GM12864 (cell line): Measurements from ENCODE around the gene SPACA7.

Source experiments
- DNase-seq: peaks from one replicate; pipeline ENCODE4 v3.0.0-alpha.2; 2011; ENCODE audit warnings: low read depth
- H3K4me3 ChIP-seq: 2 replicates; pipeline ENCODE4 v1.5.1; 2011; ENCODE audit warnings: mild to moderate bottlenecking, low read depth, low read length, control low read depth
- CTCF ChIP-seq: IDR thresholded peaks from 2 replicates; pipeline ENCODE4 v1.5.1; 2011; ENCODE audit warnings: low read depth, mild to moderate bottlenecking, moderate library complexity, low read length, control low read depth, inconsistent platforms; ENCODE audit errors: missing control alignments

Gene SPACA7

GRCh38 chr13:112455476-112456059, 79.4 kb downstream of the SPACA7 start:
- H3K4me3 ChIP-seq: no peak overlapping the region
- no peak for DNase-seq
- TF ChIP-seq CTCF: no peak

GRCh38 chr13:112456138-112457056, 80.2 kb downstream of the SPACA7 start:
- TF ChIP-seq CTCF: no peak
- H3K4me3 ChIP-seq: no peak overlapping the region
- DNase-seq: no peak

GRCh38 chr13:112457081-112457480, 80.9 kb downstream of the SPACA7 start:
- DNase-seq: no peak
- TF ChIP-seq CTCF: no peak
- no peak overlapping the region for H3K4me3 ChIP-seq

GRCh38 chr13:112457485-112457884, 81.3 kb downstream of the SPACA7 start:
- TF ChIP-seq CTCF: no peak
- no peak for DNase-seq
- H3K4me3 ChIP-seq: no peak overlapping the region

- H3K4me3 ChIP-seq: no peak overlapping the region
- no peak for TF ChIP-seq CTCF
- DNase-seq: no peak
Observed at GRCh38 chr13:112462408-112462807, 86.3 kb downstream of the SPACA7 start.

- TF ChIP-seq CTCF: no peak
- DNase-seq: no peak
- H3K4me3 ChIP-seq: no peak overlapping the region
Observed at GRCh38 chr13:112464720-112465119, 88.6 kb downstream of the SPACA7 start.
